ENCODE measurements around the gene TGIF2.
"Not testable (repeated sequence)": the region's sequence is repeated elsewhere in the genome, so short reads cannot be mapped to it uniquely, and the experiment has no call there.

TGIF2 gene

GRCh38 chr20:36546111-36546736 lies 27.2 kb upstream of the TGIF2 start:
- no peak overlapping the region for H3K27ac ChIP-seq
- no peak for DNase-seq (ENCODE audit: low read depth, low spot score)

GRCh38 chr20:36547186-36548005 lies 26.0 kb upstream of the TGIF2 start:
- no peak overlapping the region for H3K27ac ChIP-seq
- DNase-seq (ENCODE audit: low read depth, low spot score): no peak

GRCh38 chr20:36548006-36548315 lies 25.4 kb upstream of the TGIF2 start:
- H3K27ac ChIP-seq: no peak overlapping the region
- no peak for DNase-seq (ENCODE audit: low read depth, low spot score)

- DNase-seq (ENCODE audit: low read depth, low spot score): no peak
- H3K27ac ChIP-seq: no peak overlapping the region
These were observed 24.4 kb upstream of the TGIF2 start for GRCh38 chr20:36548704-36549627.

GRCh38 chr20:36549628-36549941 lies 23.8 kb upstream of the TGIF2 start:
- DNase-seq (ENCODE audit: low read depth, low spot score): no peak
- no peak overlapping the region for H3K27ac ChIP-seq

- no peak for DNase-seq (ENCODE audit: low read depth, low spot score)
- H3K27ac ChIP-seq: no peak overlapping the region
These were observed 23.2 kb upstream of the TGIF2 start for GRCh38 chr20:36549942-36550789.

GRCh38 chr20:36550790-36551299 lies 22.6 kb upstream of the TGIF2 start:
- DNase-seq (ENCODE audit: low read depth, low spot score): no peak
- no peak overlapping the region for H3K27ac ChIP-seq

GRCh38 chr20:36555248-36555647 lies 18.1 kb upstream of the TGIF2 start:
- no peak overlapping the region for H3K27ac ChIP-seq
- no peak for DNase-seq (ENCODE audit: low read depth, low spot score)

GRCh38 chr20:36562724-36563123 lies 10.7 kb upstream of the TGIF2 start:
- no peak overlapping the region for H3K27ac ChIP-seq
- DNase-seq (ENCODE audit: low read depth, low spot score): no peak

GRCh38 chr20:36563374-36563773 lies 10.0 kb upstream of the TGIF2 start:
- no peak overlapping the region for H3K27ac ChIP-seq
- no peak for DNase-seq (ENCODE audit: low read depth, low spot score)

- H3K27ac ChIP-seq; DNase-seq (ENCODE audit: low read depth, low spot score): not testable (repeated sequence)
These were observed 9.2 kb upstream of the TGIF2 start for GRCh38 chr20:36564078-36564725.

- not testable (repeated sequence) for H3K27ac ChIP-seq; DNase-seq (ENCODE audit: low read depth, low spot score)
These were observed 8.7 kb upstream of the TGIF2 start for GRCh38 chr20:36564726-36565121.

- DNase-seq (ENCODE audit: low read depth, low spot score): no peak
- H3K27ac ChIP-seq: no peak overlapping the region
These were observed 7.9 kb upstream of the TGIF2 start for GRCh38 chr20:36565520-36565919.

GRCh38 chr20:36569847-36570429 lies 3.5 kb upstream of the TGIF2 start:
- no peak for DNase-seq (ENCODE audit: low read depth, low spot score)

GRCh38 chr20:36571564-36572504 lies 1.6 kb upstream of the TGIF2 start:
- DNase-seq (ENCODE audit: low read depth, low spot score): no peak
- no peak overlapping the region for H3K27ac ChIP-seq

More at GRCh38 chr20:36569847-36570429, 3.5 kb upstream of the TGIF2 start:
- no peak overlapping the region for H3K27ac ChIP-seq

GRCh38 chr20:36572701-36573102 lies 695 bp upstream of the TGIF2 start:
- peak overlapping the region; percentile 25 for H3K27ac ChIP-seq
- DNase-seq (ENCODE audit: low read depth, low spot score): no peak

- DNase-seq (ENCODE audit: low read depth, low spot score): no peak
- no peak overlapping the region for H3K27ac ChIP-seq
These were observed 485 bp downstream of the TGIF2 start for GRCh38 chr20:36573798-36574365.

Data from epithelial cell of prostate (primary cell).